GM19239 (cell line): ENCODE results near the gene ANK2.
"Not testable (repeated sequence)": the region's sequence is repeated elsewhere in the genome, so short reads cannot be mapped to it uniquely, and the experiment has no call there.

ENCODE experiments used
- DNase-seq: peaks from one replicate; pipeline ENCODE4 v3.0.0; 2011; ENCODE audit warnings: low spot score; ENCODE audit not compliant: insufficient read length
- FAIRE-seq: peaks from 2 replicates; lab custom pipeline; 2011; peaks lifted over from hg19 to GRCh38; lab: Jason Lieb, UNC

Gene ANK2

DNA sequence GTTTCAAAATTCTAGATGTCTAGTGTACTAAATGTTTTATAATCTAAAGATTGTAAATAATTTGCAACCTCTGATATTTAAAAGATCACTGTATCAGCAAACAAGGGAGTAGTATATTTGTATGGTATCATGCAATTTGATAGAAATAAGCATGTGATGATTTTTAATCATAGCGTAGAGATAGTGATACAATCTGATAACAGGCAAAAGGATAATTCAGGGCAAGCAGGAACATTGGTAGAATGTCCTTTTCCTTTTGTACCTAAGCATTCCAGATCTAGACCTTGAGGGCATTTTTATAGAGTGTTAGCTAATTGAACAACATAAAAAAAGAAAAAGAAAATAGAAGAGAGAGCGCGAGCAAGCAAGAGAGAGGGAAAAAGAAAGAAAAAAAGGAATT is 1.4 kb downstream of the ANK2 start:
- FAIRE-seq (no peak), DNase-seq (no peak)

DNA sequence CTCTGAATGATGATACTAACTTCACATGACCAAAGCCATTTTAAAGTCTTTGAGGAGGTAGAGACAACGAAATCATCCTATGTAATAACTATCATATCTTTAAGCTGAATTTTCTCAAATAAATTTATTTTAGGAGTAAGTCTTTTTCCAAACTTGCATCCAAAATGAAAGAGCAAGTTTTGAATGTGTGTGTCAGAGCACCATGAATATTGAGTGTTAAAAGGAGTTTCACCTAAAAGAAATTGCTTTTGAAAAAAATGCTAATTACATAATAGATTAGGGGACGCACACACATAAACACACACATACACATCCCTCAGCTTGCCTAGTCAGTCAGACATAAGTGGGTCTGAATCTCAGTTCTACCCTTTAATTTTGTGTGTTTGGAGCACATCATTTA is 1.9 kb downstream of the ANK2 start:
- DNase-seq: no peak
- no peak for FAIRE-seq

DNA sequence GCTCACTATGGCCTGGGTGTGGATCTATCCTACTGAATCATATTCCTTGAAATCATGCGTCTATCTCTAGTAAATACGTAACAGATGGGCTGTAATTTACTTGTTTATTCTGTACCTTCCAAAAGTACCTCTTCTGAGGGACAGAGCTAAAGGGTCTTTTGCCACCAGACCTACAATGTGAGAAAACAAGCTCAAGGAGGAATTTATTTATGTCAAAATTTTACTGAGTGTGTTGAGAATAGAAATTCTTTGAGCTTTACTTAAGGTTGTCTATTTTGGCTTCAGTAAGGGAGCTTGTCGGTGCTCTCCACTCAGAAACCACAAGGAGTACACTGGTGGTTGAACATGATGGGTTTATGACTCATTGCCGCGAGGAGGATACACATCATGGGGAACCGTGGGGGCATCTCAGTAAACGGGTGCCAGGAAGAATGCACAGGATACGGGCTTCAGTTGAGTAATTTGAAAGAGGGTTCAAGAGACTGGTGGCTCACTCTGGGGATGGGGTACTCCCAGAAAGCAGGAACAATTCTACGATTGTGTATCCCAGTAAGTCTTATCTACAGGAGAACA is 3.0 kb downstream of the ANK2 start:
- DNase-seq (no peak), FAIRE-seq (no peak)

DNA sequence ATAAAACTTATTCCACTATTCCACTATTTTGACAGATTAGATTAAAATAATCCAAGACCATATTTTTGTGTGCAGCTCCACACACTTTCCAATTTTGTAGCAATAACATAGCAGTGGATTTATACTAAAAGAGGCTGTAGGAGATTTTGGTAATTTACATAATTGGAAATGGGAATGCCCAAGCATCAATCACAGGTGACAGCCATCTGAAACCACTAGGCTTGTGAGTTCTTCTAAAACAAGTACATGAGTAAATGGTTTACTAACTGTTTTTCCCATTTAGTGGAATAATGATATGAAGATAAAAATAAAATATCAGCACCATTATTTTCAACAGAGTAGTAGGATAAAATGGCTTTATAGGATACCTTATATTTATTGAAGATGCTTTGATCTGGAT is 4.4 kb downstream of the ANK2 start:
- no peak for FAIRE-seq
- no peak for DNase-seq

DNA sequence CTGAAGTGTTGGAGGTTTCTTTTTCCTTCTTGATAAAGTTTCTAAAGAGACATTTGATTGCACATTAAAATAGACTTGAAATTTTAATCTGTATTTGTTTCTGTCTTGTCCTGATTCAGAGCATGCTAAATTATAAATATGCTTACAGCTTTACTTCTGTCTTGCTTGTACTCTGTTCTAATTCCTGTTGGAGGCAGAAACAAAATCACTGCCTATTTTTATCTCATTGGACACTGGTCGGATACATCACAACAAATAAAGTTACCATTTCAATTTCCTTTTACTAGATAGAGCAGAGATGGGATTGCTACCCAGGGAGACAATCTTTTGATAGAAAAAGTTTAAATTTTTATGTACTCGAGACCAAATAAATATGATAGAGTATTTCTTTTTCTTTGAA is 6.9 kb downstream of the ANK2 start:
- FAIRE-seq: no peak

DNA sequence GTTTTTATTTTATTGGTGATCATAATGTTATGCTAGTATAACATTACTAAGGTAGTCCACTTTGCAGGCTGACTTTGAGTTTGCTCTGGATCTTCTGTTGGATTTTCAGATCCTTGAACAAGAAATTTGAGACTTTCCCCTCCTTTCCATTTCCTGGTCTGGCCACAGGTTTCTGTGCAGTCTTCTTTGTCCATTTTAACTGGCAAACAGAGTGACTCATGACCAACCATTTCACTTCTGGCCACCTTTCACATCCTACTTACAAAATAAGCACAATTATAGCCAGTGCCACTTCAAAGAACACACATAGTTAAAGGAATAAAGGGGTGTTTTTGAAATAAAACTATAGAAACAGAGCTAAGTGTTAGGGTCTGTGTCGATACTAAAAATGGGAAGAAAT is 8.4 kb downstream of the ANK2 start:
- DNase-seq: no peak
- no peak for FAIRE-seq

More for the DNA sequence above, 6.9 kb downstream of the ANK2 start:
- no peak for DNase-seq

DNA sequence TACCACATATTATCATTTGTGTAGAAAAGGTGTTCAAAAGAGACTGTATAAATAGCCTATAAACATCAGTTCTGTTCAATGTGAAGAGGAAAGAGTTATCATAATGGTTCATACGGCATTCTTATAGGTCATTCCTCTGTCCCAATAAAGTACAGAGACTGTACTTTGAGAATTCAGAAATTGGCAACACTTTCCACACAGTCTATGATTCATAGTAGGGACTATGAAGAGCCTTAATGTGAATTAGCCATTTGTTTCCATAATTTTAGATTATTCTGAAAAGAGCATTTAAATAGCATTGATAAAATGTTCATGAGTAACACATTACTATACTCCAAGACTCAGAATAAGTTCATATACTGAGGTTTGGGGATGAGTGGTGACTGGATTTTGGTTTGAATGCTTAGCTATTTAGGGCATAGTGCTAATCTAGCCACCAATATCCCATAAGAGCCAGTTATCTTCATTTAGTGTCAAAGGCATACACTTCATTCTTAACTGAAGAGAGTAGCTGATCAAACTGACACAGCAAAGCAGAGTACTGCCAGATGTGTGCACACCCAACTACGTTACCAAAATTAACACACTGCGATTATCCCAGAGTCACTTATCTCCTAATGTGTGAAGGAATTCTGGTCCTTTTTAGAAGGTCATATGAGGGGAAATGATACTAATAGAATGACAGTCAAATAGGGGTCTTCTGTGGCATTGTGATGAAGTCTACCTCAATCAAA is 10.2 kb downstream of the ANK2 start:
- FAIRE-seq (no peak), DNase-seq (no peak)

DNA sequence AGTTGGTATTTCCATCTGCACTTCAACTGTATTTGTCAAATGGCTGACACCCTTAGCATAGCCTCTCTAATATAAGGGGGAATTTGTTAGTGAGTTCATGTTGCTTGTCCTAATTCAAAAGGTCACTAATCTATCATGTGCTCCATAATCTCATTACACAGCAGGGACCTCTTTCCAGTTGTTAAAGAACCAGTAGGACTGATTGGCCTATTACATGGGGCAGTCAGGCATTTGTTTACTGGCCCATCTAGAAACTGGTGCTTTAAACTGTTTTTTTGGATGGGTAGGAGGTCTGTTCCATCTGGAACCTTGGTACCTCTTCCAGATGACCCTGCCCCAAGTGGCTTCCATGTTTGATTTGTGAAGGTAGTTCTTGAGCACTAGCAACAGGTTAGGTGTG is 11.4 kb downstream of the ANK2 start:
- no peak for FAIRE-seq

DNA sequence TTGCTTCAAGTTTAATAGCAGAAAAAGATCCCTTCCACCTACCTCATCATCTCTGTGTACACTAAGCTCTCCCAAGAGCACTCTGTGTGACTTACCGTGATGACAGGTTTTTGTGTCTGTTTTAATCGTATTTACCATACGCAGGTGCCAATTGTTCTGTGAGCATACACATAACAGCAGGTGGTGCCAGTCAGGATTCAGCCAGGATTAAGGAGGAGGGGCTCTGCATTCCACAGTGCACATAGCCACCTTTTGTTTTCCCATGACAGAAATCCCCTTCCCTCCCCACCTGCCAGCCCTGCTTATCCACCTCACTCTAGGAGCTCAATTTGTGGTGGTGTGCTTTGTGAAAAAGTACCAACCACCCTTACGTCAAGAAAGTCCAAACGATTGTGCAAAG is 14.8 kb downstream of the ANK2 start:
- DNase-seq (no peak), FAIRE-seq (no peak)

More for the DNA sequence above, 11.4 kb downstream of the ANK2 start:
- no peak for DNase-seq

DNA sequence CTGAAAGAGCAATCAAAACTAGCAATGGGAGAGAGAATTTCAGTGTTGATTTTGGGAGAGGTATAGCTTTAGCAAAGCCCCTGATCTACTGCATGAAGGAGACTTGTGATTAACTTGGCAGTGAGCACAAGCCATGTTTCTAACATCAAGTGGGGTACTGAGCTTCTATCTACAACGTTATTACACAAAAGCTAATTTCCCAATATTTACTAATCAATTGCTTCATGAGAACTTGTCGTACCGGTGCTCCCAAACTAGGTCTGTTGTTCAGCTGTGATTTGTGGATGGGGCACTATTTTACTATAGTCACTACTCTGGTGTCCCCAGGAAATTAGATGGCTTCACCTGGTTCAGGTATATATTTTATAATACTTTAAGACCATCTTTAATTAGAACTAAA is 16.2 kb downstream of the ANK2 start:
- DNase-seq (no peak), FAIRE-seq (no peak)

DNA sequence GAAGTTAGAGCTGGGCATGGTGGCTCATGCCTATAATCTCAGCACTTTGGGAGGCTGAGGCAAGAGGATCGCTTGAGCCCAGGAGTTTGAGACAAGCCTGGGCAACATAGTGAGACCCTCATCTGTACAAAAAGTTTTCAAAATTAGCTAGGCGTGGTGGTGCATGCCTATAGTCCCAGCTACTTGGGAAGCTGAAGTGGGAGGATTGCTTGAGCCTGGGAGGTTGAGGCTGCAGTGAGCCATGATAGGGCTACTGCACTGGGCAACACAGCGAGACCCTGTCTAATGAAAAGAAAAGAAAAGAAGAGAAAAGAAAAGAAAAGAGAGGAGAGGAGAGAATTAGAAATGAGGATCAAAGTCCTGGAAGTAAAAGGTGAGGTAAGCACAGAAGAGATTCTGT is 19.3 kb downstream of the ANK2 start:
- not testable (repeated sequence) for DNase-seq, FAIRE-seq

DNA sequence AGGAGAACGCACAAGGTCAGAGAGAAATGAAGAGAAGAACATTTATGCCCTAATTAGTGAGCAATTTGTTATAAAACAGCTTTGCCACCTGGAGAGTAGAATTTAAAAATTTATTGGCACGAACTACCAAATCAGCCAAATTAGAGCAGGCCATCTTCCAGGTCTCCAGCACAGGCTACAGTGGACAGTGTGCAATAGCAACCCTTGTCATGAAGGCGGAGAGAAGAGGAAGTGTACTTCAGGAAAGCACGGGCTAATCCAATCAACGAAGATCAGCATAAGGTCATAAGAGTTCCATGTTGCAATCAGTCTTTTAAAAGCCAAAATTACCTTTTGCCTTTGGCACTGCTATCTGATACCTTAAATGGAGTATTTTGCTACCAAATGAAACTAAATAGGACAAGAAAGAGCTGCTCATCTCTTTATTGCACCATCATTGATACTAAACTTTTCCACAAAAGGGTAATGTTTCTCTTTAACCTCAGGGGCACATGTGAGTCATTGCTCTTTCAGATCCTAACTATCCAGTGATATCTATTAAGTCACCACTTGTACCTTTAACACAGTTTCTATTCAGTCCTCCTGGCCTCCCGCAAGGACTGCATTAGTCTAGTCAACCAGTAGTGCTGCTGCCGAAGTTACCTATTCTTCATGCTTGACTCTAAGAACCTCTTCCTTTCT is 19.9 kb downstream of the ANK2 start:
- DNase-seq (no peak), FAIRE-seq (no peak)

DNA sequence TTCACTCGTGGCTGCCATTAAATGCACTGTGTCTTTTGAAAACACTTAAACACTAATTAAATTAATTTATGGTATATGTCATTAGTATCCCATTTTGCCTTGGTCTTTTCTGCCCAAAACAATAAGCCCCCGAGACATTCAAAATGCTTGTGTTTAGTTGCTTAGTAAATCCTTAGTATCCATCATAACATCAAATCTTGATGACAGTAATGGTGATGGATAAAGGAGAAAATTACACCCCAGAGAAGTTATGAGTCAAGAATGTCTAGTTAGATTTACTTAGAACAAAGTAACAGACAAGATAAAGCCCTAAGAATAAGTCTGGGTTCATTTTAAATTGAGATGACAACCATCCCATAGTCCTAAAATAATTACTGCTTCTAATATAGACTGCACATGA is 21.3 kb downstream of the ANK2 start:
- DNase-seq (no peak), FAIRE-seq (no peak)

DNA sequence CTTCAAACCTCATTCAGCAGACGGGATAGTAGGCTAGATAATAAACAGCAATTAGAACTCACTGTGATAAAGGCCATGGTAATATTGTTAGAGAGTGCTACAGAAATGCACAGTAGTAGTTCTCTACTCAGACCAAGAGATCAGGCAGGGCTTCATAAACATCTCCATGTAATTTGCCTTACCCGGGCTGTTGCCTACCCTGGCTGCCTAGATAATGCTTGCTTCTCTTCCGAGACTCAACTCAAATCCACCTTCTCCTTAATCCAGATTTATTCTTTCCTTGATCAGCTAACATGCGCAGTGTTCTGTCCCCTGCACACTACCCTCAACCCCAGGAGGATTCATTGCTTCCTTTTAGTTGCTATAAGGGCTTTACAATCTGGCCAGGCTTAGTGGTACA is 21.8 kb downstream of the ANK2 start:
- FAIRE-seq (no peak), DNase-seq (no peak)

DNA sequence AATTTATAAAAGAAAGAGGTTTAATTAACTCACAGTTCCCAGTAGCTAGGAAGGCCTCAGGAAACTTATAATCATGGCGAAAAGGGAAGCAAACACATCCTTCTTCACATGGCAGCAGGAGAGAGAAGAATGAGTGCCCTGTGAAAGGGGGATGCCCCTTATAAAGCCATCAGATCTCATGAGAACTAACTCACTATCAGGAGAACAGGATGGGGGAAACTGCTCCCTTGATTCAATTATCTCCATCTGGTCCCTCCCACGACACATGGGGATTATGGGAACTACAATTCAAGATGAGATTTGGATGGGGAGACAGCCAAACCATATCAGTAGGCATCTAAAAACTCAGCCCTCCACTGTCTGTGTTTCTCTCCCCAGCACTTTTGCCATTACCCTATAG is 22.4 kb downstream of the ANK2 start:
- no peak for FAIRE-seq
- no peak for DNase-seq

DNA sequence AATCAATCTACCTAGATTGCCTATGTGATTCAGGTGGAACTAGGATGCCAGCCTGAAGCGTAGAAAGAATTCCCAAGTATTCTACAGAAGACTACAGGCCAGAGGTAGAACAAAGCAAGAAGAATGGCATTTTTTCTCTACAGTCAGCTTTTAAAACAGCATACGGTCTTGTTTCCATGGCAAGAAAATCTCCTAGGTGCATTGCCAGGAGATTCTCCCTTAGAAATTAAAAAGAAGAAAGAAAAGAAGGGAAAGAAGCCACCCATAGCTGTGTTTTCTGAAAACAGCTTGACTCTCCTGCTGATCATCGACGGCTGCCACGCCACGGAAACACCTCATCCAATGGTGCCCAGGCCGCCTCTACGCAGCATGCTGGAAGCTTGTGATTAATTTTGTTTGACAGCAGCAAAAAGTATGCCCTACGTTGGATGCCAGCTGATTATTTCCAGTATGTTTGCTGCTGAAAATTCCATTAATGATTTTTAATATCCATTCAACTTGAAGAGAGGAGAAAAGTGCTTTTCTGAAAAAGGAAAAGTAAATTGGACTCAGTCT is 24.1 kb downstream of the ANK2 start:
- DNase-seq (no peak), FAIRE-seq (no peak)

DNA sequence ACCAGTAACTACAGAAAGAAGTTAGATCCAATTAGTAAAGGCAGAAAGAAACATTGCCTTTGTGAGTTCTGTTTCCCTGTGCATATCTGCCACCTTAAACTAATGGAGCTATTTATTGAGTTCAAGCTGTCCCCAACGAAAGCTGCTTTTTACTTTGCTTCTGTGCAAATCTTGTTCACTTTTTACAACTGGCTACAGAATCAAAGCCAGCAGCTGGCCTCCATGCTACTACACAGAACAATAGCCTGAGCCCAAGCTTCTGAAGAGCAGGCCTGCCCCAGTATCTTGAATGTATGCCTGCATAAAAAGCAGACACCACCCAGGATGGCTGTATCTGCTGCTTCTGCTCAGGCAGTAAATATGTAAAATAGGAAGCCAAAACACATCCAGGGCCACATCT is 28.1 kb downstream of the ANK2 start:
- DNase-seq (no peak), FAIRE-seq (no peak)

DNA sequence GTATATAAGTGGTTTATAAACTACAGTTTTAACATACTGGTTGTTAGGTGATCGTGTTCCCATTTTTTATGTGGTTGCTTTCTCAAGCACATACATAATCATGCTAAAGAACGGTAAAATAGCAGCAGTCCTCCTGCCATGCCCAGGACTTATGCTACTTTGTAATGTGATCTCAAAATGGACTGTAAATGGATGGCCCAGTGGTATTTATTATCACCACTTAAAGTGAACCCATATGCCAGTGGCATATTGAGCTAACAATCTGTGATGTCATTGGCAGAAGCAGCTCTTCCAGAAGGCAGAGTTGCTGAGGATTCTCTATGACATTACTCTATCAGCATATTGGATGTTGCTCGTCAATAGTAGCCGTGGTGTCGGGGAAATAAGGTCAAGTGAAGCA is 28.6 kb downstream of the ANK2 start:
- DNase-seq: no peak
- FAIRE-seq: no peak

DNA sequence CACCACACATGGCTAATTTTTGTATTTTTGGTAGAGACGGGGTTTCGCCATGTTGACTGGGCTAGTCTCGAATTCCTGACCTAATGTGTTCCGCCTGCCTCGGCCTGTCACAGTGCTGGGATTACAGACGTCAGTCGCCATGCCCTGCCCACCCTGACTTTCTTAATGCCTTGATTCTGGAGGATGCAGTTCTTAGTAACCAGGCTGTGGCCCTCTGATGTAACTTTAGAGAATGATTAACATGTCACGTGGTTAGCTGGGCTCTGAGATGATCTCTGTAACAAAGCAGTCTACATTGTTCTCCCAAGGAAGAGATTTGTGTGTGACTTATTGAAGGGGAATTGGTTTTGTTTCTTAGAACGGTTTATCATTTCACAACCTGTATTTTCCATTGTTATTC is 30.6 kb downstream of the ANK2 start:
- DNase-seq (no peak), FAIRE-seq (no peak)

DNA sequence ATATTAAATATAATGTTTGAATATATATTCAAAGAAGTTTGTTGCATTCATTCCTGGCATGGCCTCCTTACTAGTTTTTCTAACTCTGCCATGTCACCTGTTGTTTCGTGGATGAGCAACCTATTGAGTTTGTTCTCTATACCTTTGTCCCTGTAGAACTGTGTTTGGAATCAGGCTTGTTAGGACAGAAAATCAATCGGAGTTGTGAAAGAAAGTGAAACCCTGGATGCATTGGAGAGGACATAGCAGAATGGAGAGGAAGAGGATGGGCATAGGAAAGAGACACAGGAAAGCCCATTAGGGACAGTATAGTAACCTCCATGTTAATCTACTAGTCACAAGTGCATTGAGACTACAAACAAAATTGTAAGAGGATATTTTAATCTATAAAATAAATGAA is 31.2 kb downstream of the ANK2 start:
- FAIRE-seq (no peak), DNase-seq (no peak)

DNA sequence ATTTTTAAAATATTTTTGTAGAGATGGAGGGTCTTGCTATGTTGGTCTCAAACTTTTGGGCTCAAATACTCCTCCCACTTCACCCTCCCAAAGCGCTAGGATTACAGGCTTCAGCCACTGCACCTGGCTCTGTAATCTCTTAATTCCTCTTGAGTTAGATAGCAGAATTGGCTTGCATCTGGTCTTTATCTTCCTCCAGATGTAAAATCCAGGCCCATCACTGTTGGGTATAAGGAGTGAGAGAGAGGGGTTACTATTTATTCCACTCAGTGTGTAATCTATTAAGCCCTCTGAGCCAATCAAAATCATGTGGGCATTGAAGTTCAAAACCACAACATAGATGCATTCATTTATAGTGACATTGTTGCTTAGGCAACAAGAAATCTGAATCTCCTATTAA is 33.9 kb downstream of the ANK2 start:
- no peak for DNase-seq
- no peak for FAIRE-seq
